ENCODE measurements around the gene ADAM19.

GRCh38 chr5:157484768-157485167 is 90.8 kb downstream of the ADAM19 start:
- no peak for TF ChIP-seq POLR2A (IDR thresholded peaks at IDR 0.05)
- TF ChIP-seq POLR2AphosphoS5 (IDR thresholded peaks at IDR 0.05) = no peak
- TF ChIP-seq EP300 (IDR thresholded peaks at IDR 0.05; ENCODE audit: low read depth) = no peak
